ENCODE data around the gene CACNG1. TPM values are rescaled to one million over a fixed set of nuclear protein-coding genes. Genes with fewer than 3 reads are reported as not detected.
A peak's percentile ranks its signal among the peaks of the same experiment; 100 is the strongest.
"Not testable (repeated sequence)": the region's sequence is repeated elsewhere in the genome, so short reads cannot be mapped to it uniquely, and the experiment has no call there.

The CACNG1 gene
- total RNA-seq, 2 experiments from 2014 or later: not detected

DNA sequence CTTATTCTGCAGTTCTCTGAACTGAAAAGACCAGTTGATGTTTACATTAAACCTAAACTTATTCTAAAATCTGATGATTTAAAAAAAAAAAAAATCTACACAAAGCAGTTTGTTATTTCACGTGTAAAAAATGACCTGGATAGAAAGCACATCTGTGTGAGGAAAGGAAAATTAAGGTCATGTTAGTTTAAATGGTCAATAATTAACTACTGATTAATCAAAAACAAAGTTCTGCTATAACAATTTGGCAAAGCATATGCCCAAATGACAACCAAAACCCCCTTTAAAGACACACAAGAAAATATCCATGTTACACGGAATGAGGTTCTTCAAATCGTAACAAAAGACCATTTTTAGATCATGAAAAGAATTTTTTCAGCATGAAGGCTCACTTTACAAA lies 30.4 kb downstream of the CACNG1 start:
- Mint-ChIP-seq H3K4me1 (ENCODE audit: low read depth) (no peaks in the 10 kb centered on the region), H3K9me3 (ENCODE audit: insufficient read depth) (no peaks in the 10 kb centered on the region), H3K27ac (no peak overlapping the region), H3K4me3 (no peak overlapping the region), H3K36me3 (ENCODE audit: low read depth) (peaks cover 29% of the 10 kb centered on the region), H3K27me3 (ENCODE audit: low read depth) (no peaks in the 10 kb centered on the region)
- ATAC-seq: no peak
- DNase-seq: no peak
- ChIA-PET CTCF (no interaction called here), POLR2A (no interaction called here)

DNA sequence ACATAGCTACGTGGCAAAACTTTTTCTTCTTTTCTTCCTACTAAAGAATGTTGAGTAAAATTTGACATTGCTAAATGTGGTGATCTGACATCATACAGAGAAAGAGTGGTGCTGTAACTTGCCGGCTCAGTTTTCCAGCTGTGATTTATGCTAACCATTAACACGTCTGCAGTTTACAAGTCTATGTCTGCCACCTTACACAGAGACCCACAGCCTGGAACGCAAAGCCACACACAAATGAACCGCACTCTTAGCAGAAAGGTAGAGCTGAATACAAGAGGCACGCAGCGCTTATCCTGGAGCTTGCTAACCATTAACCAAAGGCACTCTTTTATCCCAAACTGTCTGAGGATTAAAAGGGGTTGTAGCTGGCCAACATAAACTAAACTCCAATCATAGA lies 31.9 kb downstream of the CACNG1 start:
- no peaks in the 10 kb centered on the region for H3K9me3 Mint-ChIP-seq (ENCODE audit: insufficient read depth)
- DNase-seq (no peak), ATAC-seq (no peak)
- peaks cover 33% of the 10 kb centered on the region for H3K36me3 Mint-ChIP-seq (ENCODE audit: low read depth)
- H3K27ac Mint-ChIP-seq: no peak overlapping the region
- no peaks in the 10 kb centered on the region for H3K27me3 Mint-ChIP-seq (ENCODE audit: low read depth)
- ChIA-PET CTCF (interaction anchor here (0.8 kb wide), 1 partner anchor 82 kb away, joined by 3 read pairs; no protein-coding TSS in a partner anchor), POLR2A (no interaction called here)
- peaks cover 11% of the 10 kb centered on the region for H3K4me1 Mint-ChIP-seq (ENCODE audit: low read depth)
- H3K4me3 Mint-ChIP-seq: no peak overlapping the region

DNA sequence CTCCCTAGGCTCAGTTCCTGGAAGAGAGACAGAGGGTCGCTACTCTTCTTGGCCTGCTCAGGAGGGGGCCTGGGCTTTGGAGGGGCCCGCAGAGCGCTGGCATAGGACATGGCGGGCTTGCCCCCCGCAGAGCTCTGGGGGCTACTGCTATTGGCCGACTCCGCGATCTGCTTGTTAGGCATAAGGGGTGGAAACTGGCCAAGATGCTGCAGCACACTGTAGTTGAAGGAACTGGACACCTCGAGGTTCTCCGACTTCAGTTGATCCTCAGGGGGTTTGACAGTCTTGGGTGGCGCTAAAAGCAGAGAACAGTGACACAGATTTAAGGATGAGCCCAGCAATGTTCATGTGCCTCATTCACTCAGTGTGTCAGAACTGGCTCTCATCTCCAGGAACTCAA lies 33.9 kb downstream of the CACNG1 start:
- Mint-ChIP-seq H3K9me3 (ENCODE audit: insufficient read depth) (no peaks in the 10 kb centered on the region), H3K4me1 (ENCODE audit: low read depth) (peaks cover 21% of the 10 kb centered on the region), H3K27me3 (ENCODE audit: low read depth) (no peaks in the 10 kb centered on the region), H3K4me3 (no peak overlapping the region), H3K27ac (no peak overlapping the region), H3K36me3 (ENCODE audit: low read depth) (peaks cover 29% of the 10 kb centered on the region)
- CTCF ChIA-PET: interaction anchor here (1.2 to 1.5 kb wide), 2 partner anchors 10 to 55 kb away, joined by 3 read pairs; no protein-coding TSS in a partner anchor
- no peak for ATAC-seq
- POLR2A ChIA-PET: no interaction called here
- DNase-seq: no peak

DNA sequence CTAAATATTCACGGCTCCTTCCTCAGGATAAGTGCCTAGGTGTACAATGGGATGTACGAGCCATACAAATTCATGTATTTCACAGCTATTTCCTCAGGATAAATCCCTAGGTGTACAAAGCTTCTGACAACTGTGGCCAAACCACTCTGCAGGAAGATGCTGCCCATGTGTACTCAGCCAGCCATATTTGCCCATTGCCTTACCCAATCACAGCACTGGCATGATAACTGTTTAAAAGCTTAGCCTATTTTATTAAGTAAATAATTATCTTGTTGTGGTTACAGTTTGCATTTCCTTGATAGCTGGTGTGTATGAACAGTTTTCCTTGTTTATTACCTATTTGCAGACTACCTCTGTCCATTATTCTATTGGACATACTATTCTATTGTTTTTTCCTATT lies 35.1 kb downstream of the CACNG1 start:
- H3K4me1 Mint-ChIP-seq (ENCODE audit: low read depth): peaks cover 24% of the 10 kb centered on the region
- no peak overlapping the region for H3K4me3 Mint-ChIP-seq
- no peak overlapping the region for H3K27ac Mint-ChIP-seq
- H3K36me3 Mint-ChIP-seq (ENCODE audit: low read depth): peaks cover 28% of the 10 kb centered on the region
- DNase-seq: no peak
- POLR2A ChIA-PET: no interaction called here
- no peak for ATAC-seq
- H3K27me3 Mint-ChIP-seq (ENCODE audit: low read depth): no peaks in the 10 kb centered on the region
- CTCF ChIA-PET: interaction anchor here (1.5 kb wide), 1 partner anchor 11 kb away, joined by 3 read pairs; no protein-coding TSS in a partner anchor
- H3K9me3 Mint-ChIP-seq (ENCODE audit: insufficient read depth): no peaks in the 10 kb centered on the region

DNA sequence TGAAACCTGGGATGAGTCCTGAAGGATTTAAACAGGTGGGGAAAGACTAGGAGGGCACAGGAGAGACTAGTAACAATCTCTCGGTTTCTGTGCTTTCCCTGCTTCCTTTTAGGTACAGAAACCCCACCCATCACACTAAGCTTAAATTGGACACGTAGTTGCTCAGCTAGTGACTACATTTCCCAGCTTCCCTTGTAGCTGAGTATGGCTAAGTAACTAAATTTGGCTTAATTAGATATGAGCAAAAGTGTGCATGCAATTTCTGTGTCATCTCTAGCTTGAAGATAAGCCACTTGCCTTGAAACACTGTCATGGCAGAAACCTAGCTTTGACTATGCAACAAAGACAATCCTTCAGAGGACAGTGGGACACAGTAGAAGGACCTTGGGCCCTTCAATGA lies 36.5 kb downstream of the CACNG1 start:
- no peak for ATAC-seq

DNA sequence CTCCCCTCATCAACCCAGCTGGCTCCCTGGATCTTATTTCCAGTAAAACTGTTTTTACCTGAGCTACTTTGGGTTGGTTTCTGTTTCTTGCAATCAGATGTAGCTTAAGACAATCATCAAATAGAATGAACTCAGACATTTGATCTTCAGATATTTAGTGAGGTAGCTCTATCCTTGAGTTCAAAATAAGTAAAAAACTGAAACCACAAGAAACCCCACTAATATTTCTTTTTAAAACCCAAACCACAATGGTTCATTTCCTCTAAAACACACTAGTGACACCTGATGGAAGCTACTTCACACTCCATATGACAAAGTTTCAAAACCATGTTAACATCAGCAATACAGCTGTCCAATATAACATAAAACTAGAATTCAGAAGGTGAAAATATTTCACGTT lies 37.8 kb downstream of the CACNG1 start:
- H3K27ac Mint-ChIP-seq: peak overlapping the region; percentile 88
- no peak for DNase-seq
- no peaks in the 10 kb centered on the region for H3K9me3 Mint-ChIP-seq (ENCODE audit: insufficient read depth)
- ATAC-seq: peak; percentile 67
- POLR2A ChIA-PET: interaction anchor here (0.6 to 0.9 kb wide), 2 partner anchors 41 to 390 kb away, joined by 3 read pairs; no protein-coding TSS in a partner anchor
- H3K4me1 Mint-ChIP-seq (ENCODE audit: low read depth): peaks cover 24% of the 10 kb centered on the region
- H3K4me3 Mint-ChIP-seq: peak overlapping the region; percentile 46
- CTCF ChIA-PET: interaction anchor here (0.6 to 2.4 kb wide), 17 partner anchors 11 to 366 kb away, joined by 3 to 13 read pairs (median 4); no protein-coding TSS in a partner anchor
- H3K27me3 Mint-ChIP-seq (ENCODE audit: low read depth): no peaks in the 10 kb centered on the region
- peaks cover 31% of the 10 kb centered on the region for H3K36me3 Mint-ChIP-seq (ENCODE audit: low read depth)

More for the DNA sequence above, 36.5 kb downstream of the CACNG1 start:
- no peak for DNase-seq
- Mint-ChIP-seq H3K36me3 (ENCODE audit: low read depth) (peaks cover 30% of the 10 kb centered on the region), H3K4me3 (no peak overlapping the region), H3K9me3 (ENCODE audit: insufficient read depth) (no peaks in the 10 kb centered on the region), H3K27ac (no peak overlapping the region), H3K4me1 (ENCODE audit: low read depth) (peaks cover 24% of the 10 kb centered on the region), H3K27me3 (ENCODE audit: low read depth) (no peaks in the 10 kb centered on the region)
- CTCF ChIA-PET: interaction anchor here (0.9 to 2.4 kb wide), 5 partner anchors 12 to 311 kb away, joined by 3 to 13 read pairs (median 5); no protein-coding TSS in a partner anchor
- POLR2A ChIA-PET: interaction anchor here (0.5 to 1.3 kb wide), 2 partner anchors 23 to 353 kb away, joined by 3 to 5 read pairs; no protein-coding TSS in a partner anchor

DNA sequence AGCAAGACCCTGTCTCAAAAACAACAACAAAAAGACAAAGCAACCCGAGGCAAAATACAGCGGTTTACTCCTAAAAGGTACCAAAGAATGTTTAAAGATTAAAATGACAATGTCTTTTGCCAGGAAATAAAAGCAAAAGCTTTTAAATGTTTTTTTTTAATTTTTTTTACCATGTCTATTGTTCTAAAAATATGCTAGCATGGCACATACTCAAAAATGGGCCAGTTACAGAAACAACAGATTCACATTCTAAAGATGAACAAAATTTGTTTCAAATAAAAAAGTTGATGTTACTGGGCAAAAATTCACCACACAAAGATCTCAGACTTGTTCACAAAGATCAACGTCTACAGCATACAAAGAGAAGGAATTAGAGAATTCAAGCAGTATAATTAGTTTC lies 41.1 kb downstream of the CACNG1 start:
- no peak for DNase-seq
- Mint-ChIP-seq H3K27me3 (ENCODE audit: low read depth) (no peaks in the 10 kb centered on the region), H3K36me3 (ENCODE audit: low read depth) (peaks cover 38% of the 10 kb centered on the region), H3K27ac (no peak overlapping the region), H3K4me3 (no peak overlapping the region), H3K9me3 (ENCODE audit: insufficient read depth) (no peaks in the 10 kb centered on the region), H3K4me1 (ENCODE audit: low read depth) (peaks cover 22% of the 10 kb centered on the region)
- no peak for ATAC-seq
- CTCF ChIA-PET: no interaction called here
- POLR2A ChIA-PET: no interaction called here

- Mint-ChIP-seq H3K4me1 (ENCODE audit: low read depth) (peaks cover 3% of the 10 kb centered on the region), H3K27me3 (ENCODE audit: low read depth) (no peaks in the 10 kb centered on the region), H3K9me3 (ENCODE audit: insufficient read depth) (no peaks in the 10 kb centered on the region), H3K4me3 (no peak overlapping the region), H3K36me3 (ENCODE audit: low read depth) (peaks cover 46% of the 10 kb centered on the region), H3K27ac (no peak overlapping the region)
- CTCF ChIA-PET: no interaction called here
- no peak for DNase-seq
- POLR2A ChIA-PET: no interaction called here
- ATAC-seq: no peak
Observed at GRCh38 chr17:67088639-67089038, 44.3 kb downstream of the CACNG1 start.

- Mint-ChIP-seq H3K27me3 (ENCODE audit: low read depth) (no peaks in the 10 kb centered on the region), H3K27ac (no peak overlapping the region), H3K9me3 (ENCODE audit: insufficient read depth) (no peaks in the 10 kb centered on the region), H3K4me3 (no peak overlapping the region), H3K4me1 (ENCODE audit: low read depth) (peaks cover 7% of the 10 kb centered on the region), H3K36me3 (ENCODE audit: low read depth) (peaks cover 50% of the 10 kb centered on the region)
- POLR2A ChIA-PET: no interaction called here
- no peak for ATAC-seq
- CTCF ChIA-PET: no interaction called here
- no peak for DNase-seq
Observed at GRCh38 chr17:67090341-67090740, 46.0 kb downstream of the CACNG1 start.

DNA sequence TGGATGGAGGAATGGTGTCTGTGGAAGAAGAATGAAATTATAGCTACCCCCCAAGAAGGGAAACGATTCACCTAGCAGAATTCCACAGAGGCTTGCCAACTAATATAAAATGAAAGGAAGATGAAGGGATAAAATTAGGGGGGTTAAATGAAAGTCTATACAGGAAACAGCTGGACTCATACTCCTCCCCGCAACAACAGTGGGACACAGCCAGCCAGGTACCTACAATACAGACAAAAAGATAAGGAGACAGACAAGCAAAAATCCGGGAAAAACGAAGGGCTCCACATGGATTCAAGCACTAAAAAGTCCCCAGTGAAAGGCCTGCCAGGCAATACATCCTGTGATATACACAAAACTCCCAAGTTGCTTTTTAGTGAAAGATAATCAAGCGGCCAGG lies 47.9 kb downstream of the CACNG1 start:
- H3K27ac Mint-ChIP-seq: no peak overlapping the region
- H3K36me3 Mint-ChIP-seq (ENCODE audit: low read depth): peaks cover 49% of the 10 kb centered on the region
- no peaks in the 10 kb centered on the region for H3K9me3 Mint-ChIP-seq (ENCODE audit: insufficient read depth)
- H3K27me3 Mint-ChIP-seq (ENCODE audit: low read depth): no peaks in the 10 kb centered on the region
- ChIA-PET CTCF (no interaction called here), POLR2A (no interaction called here)
- ATAC-seq (no peak), DNase-seq (no peak)
- peaks cover 7% of the 10 kb centered on the region for H3K4me1 Mint-ChIP-seq (ENCODE audit: low read depth)
- H3K4me3 Mint-ChIP-seq: no peak overlapping the region

DNA sequence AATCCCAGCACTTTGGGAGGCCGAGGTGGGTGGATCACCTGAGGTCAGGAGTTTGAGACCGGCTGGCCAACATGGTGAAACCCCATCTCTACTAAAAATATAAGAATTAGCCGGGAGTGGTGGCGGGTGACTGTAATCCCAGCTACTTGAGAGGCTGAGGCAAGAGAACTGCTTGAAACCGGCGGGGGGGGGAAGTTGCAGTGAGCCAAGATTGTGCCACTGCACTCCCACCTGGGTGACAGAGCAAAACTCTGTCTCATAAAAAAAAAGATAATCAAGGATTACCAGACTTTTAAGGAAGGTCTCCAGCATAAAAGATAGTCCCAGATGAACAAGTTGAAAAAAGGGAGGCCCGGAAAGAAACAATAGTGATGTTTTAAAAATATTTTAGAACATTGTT lies 48.4 kb downstream of the CACNG1 start:
- H3K36me3 Mint-ChIP-seq (ENCODE audit: low read depth): peaks cover 48% of the 10 kb centered on the region
- H3K27me3 Mint-ChIP-seq (ENCODE audit: low read depth); H3K4me3 Mint-ChIP-seq; H3K4me1 Mint-ChIP-seq (ENCODE audit: low read depth); DNase-seq; H3K27ac Mint-ChIP-seq; POLR2A ChIA-PET; ATAC-seq; H3K9me3 Mint-ChIP-seq (ENCODE audit: insufficient read depth): not testable (repeated sequence)
- CTCF ChIA-PET: interaction anchor here (1.5 kb wide), 1 partner anchor 11 kb away, joined by 5 read pairs; no protein-coding TSS in a partner anchor

GRCh38 chr17:67093348-67093747 lies 49.0 kb downstream of the CACNG1 start:
- H3K36me3 Mint-ChIP-seq (ENCODE audit: low read depth): peaks cover 48% of the 10 kb centered on the region
- no peak overlapping the region for H3K4me3 Mint-ChIP-seq
- H3K9me3 Mint-ChIP-seq (ENCODE audit: insufficient read depth): no peaks in the 10 kb centered on the region
- ATAC-seq (no peak), DNase-seq (no peak)
- H3K27ac Mint-ChIP-seq: no peak overlapping the region
- POLR2A ChIA-PET: no interaction called here
- CTCF ChIA-PET: interaction anchor here (1.5 kb wide), 1 partner anchor 11 kb away, joined by 5 read pairs; no protein-coding TSS in a partner anchor
- H3K27me3 Mint-ChIP-seq (ENCODE audit: low read depth): no peaks in the 10 kb centered on the region
- H3K4me1 Mint-ChIP-seq (ENCODE audit: low read depth): peaks cover 7% of the 10 kb centered on the region

- H3K4me1 Mint-ChIP-seq (ENCODE audit: low read depth); H3K4me3 Mint-ChIP-seq; POLR2A ChIA-PET; DNase-seq; ATAC-seq; CTCF ChIA-PET; H3K27ac Mint-ChIP-seq; H3K27me3 Mint-ChIP-seq (ENCODE audit: low read depth); H3K9me3 Mint-ChIP-seq (ENCODE audit: insufficient read depth): not testable (repeated sequence)
- peaks cover 42% of the 10 kb centered on the region for H3K36me3 Mint-ChIP-seq (ENCODE audit: low read depth)
Observed at GRCh38 chr17:67095291-67095690, 50.9 kb downstream of the CACNG1 start.

All from activated CD8-positive, alpha-beta T cell treated with anti-CD3 and anti-CD28 coated beads, Interleukin-2, amount 10 ng/mL, durations not matched to agents 7 days and 5 days (primary cell).